Measurements from ENCODE around the gene HYAL3.

The HYAL3 gene

GRCh38 chr3:50298836-50299637 lies at the start of gene HYAL3, which contains the start of gene NAA80:
Gene HYAL3 (minus strand): TSS chr3:50299405. CDS start chr3:50295602, 3,803 bp downstream.
Gene NAA80 (minus strand): TSS chr3:50299405. CDS start chr3:50297463, 1,942 bp downstream.
- no peaks in the 10 kb centered on the region for H3K9me3 Mint-ChIP-seq
- peak within 1 kb of the TSS; percentile 96 for H3K27ac Mint-ChIP-seq
- H3K27me3 Mint-ChIP-seq, result no peaks in the 10 kb centered on the region
- intact Hi-C loops (cut with micrococcal nuclease), result loop anchor here (1.0 kb wide), 1 partner anchor 22 kb away; no protein-coding TSS in a partner anchor
- H3K4me1 Mint-ChIP-seq (ENCODE audit: low read depth), result peaks cover 41% of the 10 kb centered on the region
- peaks cover 19% of the 10 kb centered on the region for H3K36me3 Mint-ChIP-seq (ENCODE audit: low read depth)
- peak within 1 kb of the TSS; percentile 86 for H3K4me3 Mint-ChIP-seq

- no peak overlapping the region for H3K27ac Mint-ChIP-seq
- peaks cover 89% of the 10 kb centered on the region for H3K4me1 Mint-ChIP-seq (ENCODE audit: low read depth)
- no peaks in the 10 kb centered on the region for H3K9me3 Mint-ChIP-seq
- H3K27me3 Mint-ChIP-seq, result no peaks in the 10 kb centered on the region
- H3K4me3 Mint-ChIP-seq, result no peak overlapping the region
- intact Hi-C loops (cut with micrococcal nuclease), result loop anchor here (1.0 to 5.0 kb wide), 3 partner anchors 90 to 265 kb away; partner anchors contain the start of gene CISH
- peaks cover 39% of the 10 kb centered on the region for H3K36me3 Mint-ChIP-seq (ENCODE audit: low read depth)
Measured at GRCh38 chr3:50347187-50347813, 48.1 kb upstream of the HYAL3 start.

- Mint-ChIP-seq H3K27ac (peak within 1 kb of the TSS; percentile 85), H3K27me3 (no peaks in the 10 kb centered on the region), H3K9me3 (no peaks in the 10 kb centered on the region), H3K4me3 (peak within 1 kb of the TSS; percentile 88), H3K36me3 (ENCODE audit: low read depth) (peaks cover 23% of the 10 kb centered on the region), H3K4me1 (ENCODE audit: low read depth) (peaks cover 88% of the 10 kb centered on the region)
- intact Hi-C loops (cut with micrococcal nuclease), result loop anchor here (5.0 kb wide), 2 partner anchors 92 to 267 kb away; partner anchors contain the start of gene CISH
Measured at GRCh38 chr3:50345586-50346234, 46.5 kb upstream of the HYAL3 start, which contains the start of gene ZMYND10. Gene ZMYND10 (minus strand): TSS chr3:50345732. CDS start chr3:50345579, 153 bp downstream.

- Mint-ChIP-seq H3K4me1 (ENCODE audit: low read depth) (peaks cover 82% of the 10 kb centered on the region), H3K4me3 (peak overlapping the region; percentile 88), H3K9me3 (no peaks in the 10 kb centered on the region), H3K27me3 (no peaks in the 10 kb centered on the region), H3K27ac (peak overlapping the region; percentile 85), H3K36me3 (ENCODE audit: low read depth) (peaks cover 28% of the 10 kb centered on the region)
- intact Hi-C loops (cut with micrococcal nuclease), result loop anchor here (5.0 kb wide), 2 partner anchors 92 to 267 kb away; partner anchors contain the start of gene CISH
Measured at GRCh38 chr3:50345008-50345407, 45.8 kb upstream of the HYAL3 start.

GRCh38 chr3:50342813-50343633 lies 43.8 kb upstream of the HYAL3 start:
- intact Hi-C loops (cut with micrococcal nuclease), result no loop called here
- no peak overlapping the region for H3K4me3 Mint-ChIP-seq
- H3K27me3 Mint-ChIP-seq, result no peaks in the 10 kb centered on the region
- peaks cover 76% of the 10 kb centered on the region for H3K4me1 Mint-ChIP-seq (ENCODE audit: low read depth)
- H3K27ac Mint-ChIP-seq, result peak overlapping the region; percentile 17
- no peaks in the 10 kb centered on the region for H3K9me3 Mint-ChIP-seq
- peaks cover 31% of the 10 kb centered on the region for H3K36me3 Mint-ChIP-seq (ENCODE audit: low read depth)

GRCh38 chr3:50341996-50342650 lies 42.9 kb upstream of the HYAL3 start:
- no peaks in the 10 kb centered on the region for H3K27me3 Mint-ChIP-seq
- H3K9me3 Mint-ChIP-seq, result no peaks in the 10 kb centered on the region
- H3K4me1 Mint-ChIP-seq (ENCODE audit: low read depth), result peaks cover 68% of the 10 kb centered on the region
- peak overlapping the region; percentile 78 for H3K4me3 Mint-ChIP-seq
- no peak overlapping the region for H3K27ac Mint-ChIP-seq
- intact Hi-C loops (cut with micrococcal nuclease), result no loop called here
- peaks cover 34% of the 10 kb centered on the region for H3K36me3 Mint-ChIP-seq (ENCODE audit: low read depth)

GRCh38 chr3:50341537-50341936 lies 42.3 kb upstream of the HYAL3 start:
- no peaks in the 10 kb centered on the region for H3K9me3 Mint-ChIP-seq
- intact Hi-C loops (cut with micrococcal nuclease), result no loop called here
- H3K27me3 Mint-ChIP-seq, result no peaks in the 10 kb centered on the region
- H3K4me1 Mint-ChIP-seq (ENCODE audit: low read depth), result peaks cover 69% of the 10 kb centered on the region
- H3K36me3 Mint-ChIP-seq (ENCODE audit: low read depth), result peaks cover 40% of the 10 kb centered on the region
- H3K27ac Mint-ChIP-seq, result peak overlapping the region; percentile 96
- peak overlapping the region; percentile 78 for H3K4me3 Mint-ChIP-seq

- intact Hi-C loops (cut with micrococcal nuclease), result no loop called here
- Mint-ChIP-seq H3K4me3 (peak within 1 kb of the TSS; percentile 78), H3K27ac (peak within 1 kb of the TSS; percentile 96), H3K27me3 (no peaks in the 10 kb centered on the region), H3K4me1 (ENCODE audit: low read depth) (peaks cover 69% of the 10 kb centered on the region), H3K9me3 (no peaks in the 10 kb centered on the region), H3K36me3 (ENCODE audit: low read depth) (peaks cover 49% of the 10 kb centered on the region)
Measured at GRCh38 chr3:50340448-50341329, 41.5 kb upstream of the HYAL3 start, which contains the start of gene RASSF1. Gene RASSF1 (minus strand): TSS chr3:50340836. CDS start chr3:50340805, 31 bp downstream.

GRCh38 chr3:50340147-50340447 lies 40.9 kb upstream of the HYAL3 start:
- H3K36me3 Mint-ChIP-seq (ENCODE audit: low read depth), result peaks cover 55% of the 10 kb centered on the region
- peaks cover 67% of the 10 kb centered on the region for H3K4me1 Mint-ChIP-seq (ENCODE audit: low read depth)
- intact Hi-C loops (cut with micrococcal nuclease), result no loop called here
- peak overlapping the region; percentile 96 for H3K27ac Mint-ChIP-seq
- no peaks in the 10 kb centered on the region for H3K27me3 Mint-ChIP-seq
- H3K9me3 Mint-ChIP-seq, result no peaks in the 10 kb centered on the region
- H3K4me3 Mint-ChIP-seq, result peak overlapping the region; percentile 78

- Mint-ChIP-seq H3K27ac (peak overlapping the region; percentile 96), H3K27me3 (no peaks in the 10 kb centered on the region), H3K4me1 (ENCODE audit: low read depth) (peaks cover 63% of the 10 kb centered on the region), H3K4me3 (peak overlapping the region; percentile 78), H3K9me3 (no peaks in the 10 kb centered on the region), H3K36me3 (ENCODE audit: low read depth) (peaks cover 60% of the 10 kb centered on the region)
- intact Hi-C loops (cut with micrococcal nuclease), result loop anchor here (5.0 kb wide), 1 partner anchor 102 kb away; the partner anchor contains the start of gene GNAI2
Measured at GRCh38 chr3:50339485-50340146, 40.4 kb upstream of the HYAL3 start.

- Mint-ChIP-seq H3K9me3 (no peaks in the 10 kb centered on the region), H3K4me3 (peak overlapping the region; percentile 78), H3K4me1 (ENCODE audit: low read depth) (peaks cover 63% of the 10 kb centered on the region), H3K27ac (peak overlapping the region; percentile 96), H3K27me3 (no peaks in the 10 kb centered on the region), H3K36me3 (ENCODE audit: low read depth) (peaks cover 66% of the 10 kb centered on the region)
- intact Hi-C loops (cut with micrococcal nuclease), result loop anchor here (5.0 kb wide), 1 partner anchor 102 kb away; the partner anchor contains the start of gene GNAI2
Measured at GRCh38 chr3:50338965-50339364, 39.8 kb upstream of the HYAL3 start.

Data from dendritic cell treated with granulocyte-macrophage colony-stimulating factor and Interleukin-4, amounts not matched to agents 40 ng/mL and 50 ng/mL, for 4 days (primary cell).